Measurements from ENCODE around the gene ANKRD13B.
A peak's percentile ranks its signal among the peaks of the same experiment; 100 is the strongest.

DNA sequence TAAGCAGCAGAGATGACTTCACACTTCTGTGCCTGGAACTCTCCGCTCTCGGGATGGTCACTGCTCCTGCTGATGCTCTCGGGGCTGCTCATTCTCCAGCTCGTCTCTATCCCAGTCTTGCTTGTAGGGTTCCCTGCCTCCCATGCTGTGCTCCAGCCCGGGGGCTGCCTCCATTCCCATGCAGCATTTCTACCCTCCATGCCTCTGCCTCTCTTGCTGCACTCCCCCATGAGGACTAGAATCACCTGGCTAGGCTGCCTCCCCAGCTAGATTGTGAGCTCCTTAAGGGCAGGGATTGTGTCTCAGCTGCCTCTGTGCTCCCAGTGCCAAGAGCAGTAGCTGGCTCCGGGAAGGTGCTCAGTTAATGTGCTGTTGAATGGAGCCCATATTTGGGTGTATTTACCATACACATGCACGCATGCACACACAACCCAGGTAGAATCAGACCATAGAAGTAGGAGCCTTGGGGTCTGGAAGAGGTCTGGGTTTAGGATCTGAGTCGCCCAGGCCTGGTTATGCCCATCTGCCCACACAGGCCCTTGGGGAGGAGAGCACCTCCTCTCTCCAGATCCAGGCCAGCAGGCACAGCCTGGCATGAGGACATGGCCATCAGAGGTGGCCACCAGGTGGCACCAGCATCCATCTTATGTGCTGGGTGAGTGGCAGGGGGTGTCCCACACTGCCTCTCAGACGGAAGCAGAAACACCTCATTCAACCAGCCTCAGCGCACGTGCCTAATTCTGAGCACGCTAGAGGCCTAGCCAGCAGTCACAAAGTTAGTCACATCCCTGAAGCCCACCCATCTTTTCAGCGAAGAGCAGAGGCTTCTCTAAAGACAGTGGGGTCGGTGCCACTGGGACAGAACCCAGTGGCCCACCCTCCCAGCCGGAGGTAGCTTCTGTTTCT is 12.8 kb upstream of the ANKRD13B start:
- TF ChIP-seq, protein P1, sequence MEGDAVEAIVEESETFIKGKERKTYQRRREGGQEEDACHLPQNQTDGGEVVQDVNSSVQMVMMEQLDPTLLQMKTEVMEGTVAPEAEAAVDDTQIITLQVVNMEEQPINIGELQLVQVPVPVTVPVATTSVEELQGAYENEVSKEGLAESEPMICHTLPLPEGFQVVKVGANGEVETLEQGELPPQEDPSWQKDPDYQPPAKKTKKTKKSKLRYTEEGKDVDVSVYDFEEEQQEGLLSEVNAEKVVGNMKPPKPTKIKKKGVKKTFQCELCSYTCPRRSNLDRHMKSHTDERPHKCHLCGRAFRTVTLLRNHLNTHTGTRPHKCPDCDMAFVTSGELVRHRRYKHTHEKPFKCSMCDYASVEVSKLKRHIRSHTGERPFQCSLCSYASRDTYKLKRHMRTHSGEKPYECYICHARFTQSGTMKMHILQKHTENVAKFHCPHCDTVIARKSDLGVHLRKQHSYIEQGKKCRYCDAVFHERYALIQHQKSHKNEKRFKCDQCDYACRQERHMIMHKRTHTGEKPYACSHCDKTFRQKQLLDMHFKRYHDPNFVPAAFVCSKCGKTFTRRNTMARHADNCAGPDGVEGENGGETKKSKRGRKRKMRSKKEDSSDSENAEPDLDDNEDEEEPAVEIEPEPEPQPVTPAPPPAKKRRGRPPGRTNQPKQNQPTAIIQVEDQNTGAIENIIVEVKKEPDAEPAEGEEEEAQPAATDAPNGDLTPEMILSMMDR (conservative IDR thresholded peaks at IDR 0.05) = peak; percentile 95
- peak; percentile 26; the same call in 1 of the 2 replicates for TF ChIP-seq ZFX (IDR thresholded peaks at IDR 0.05)
